NB4 (cell line): ENCODE data around the gene UBA3.

ENCODE experiments used
- MYC ChIP-seq: IDR thresholded peaks from 2 replicates; pipeline ENCODE4 v1.6.1; 2011; ENCODE audit warnings: low read depth, low read length
- POLR2A ChIP-seq: IDR thresholded peaks from 2 replicates; pipeline ENCODE4 v1.6.1; 2011; ENCODE audit warnings: mild to moderate bottlenecking; ENCODE audit not compliant: insufficient read length; ENCODE audit errors: extremely low read depth
- TF ChIP-seq, protein P1 (sequence below): IDR thresholded peaks from one replicate; pipeline ENCODE4 v1.5.1; 2012; ENCODE audit warnings: low read depth, low read length
- TF ChIP-seq, protein P2 (sequence below): IDR thresholded peaks from 2 replicates; pipeline ENCODE4 v1.6.1; 2011; ENCODE audit warnings: low read depth, low read length

DNA sequence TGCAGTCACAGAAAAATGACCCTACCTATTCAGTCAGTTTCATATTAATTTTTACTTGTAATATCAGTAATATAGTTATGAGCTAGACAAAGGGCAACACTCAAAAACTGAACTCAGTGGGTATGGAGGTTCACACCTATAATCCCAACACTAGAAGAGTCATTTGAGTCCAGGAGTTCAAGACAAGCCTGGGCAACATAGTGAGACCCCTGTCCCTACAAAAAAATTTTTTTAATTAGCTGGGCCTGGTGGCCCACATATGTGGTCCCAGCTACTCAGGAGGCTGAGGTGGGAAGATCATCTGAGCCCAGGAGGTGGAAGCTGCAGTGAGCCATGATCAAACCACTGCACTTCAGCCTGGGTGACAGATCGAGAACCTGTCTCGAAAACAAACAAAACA lies 31.2 kb downstream of the UBA3 start:
- TF ChIP-seq, protein P1, sequence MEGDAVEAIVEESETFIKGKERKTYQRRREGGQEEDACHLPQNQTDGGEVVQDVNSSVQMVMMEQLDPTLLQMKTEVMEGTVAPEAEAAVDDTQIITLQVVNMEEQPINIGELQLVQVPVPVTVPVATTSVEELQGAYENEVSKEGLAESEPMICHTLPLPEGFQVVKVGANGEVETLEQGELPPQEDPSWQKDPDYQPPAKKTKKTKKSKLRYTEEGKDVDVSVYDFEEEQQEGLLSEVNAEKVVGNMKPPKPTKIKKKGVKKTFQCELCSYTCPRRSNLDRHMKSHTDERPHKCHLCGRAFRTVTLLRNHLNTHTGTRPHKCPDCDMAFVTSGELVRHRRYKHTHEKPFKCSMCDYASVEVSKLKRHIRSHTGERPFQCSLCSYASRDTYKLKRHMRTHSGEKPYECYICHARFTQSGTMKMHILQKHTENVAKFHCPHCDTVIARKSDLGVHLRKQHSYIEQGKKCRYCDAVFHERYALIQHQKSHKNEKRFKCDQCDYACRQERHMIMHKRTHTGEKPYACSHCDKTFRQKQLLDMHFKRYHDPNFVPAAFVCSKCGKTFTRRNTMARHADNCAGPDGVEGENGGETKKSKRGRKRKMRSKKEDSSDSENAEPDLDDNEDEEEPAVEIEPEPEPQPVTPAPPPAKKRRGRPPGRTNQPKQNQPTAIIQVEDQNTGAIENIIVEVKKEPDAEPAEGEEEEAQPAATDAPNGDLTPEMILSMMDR, result no peak
- TF ChIP-seq, protein P2, sequence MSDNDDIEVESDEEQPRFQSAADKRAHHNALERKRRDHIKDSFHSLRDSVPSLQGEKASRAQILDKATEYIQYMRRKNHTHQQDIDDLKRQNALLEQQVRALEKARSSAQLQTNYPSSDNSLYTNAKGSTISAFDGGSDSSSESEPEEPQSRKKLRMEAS, result no peak
- TF ChIP-seq POLR2A, result no peak
- no peak for TF ChIP-seq MYC
